C4-2B (cell line): ENCODE results near the gene ZNF492.

Source experiments
- CTCF ChIP-seq: fragments of 450-650 bp; conservative IDR thresholded peaks from 2 replicates; pipeline ENCODE4 v1.5.1; 2017; ENCODE audit warnings: mild to moderate bottlenecking
- ZFX ChIP-seq: fragments of 450-650 bp; IDR thresholded peaks from 2 replicates; pipeline ENCODE4 v1.6.1; 2017

GRCh38 chr19:22634450-22634827 lies 315 bp downstream of the ZNF492 start:
- no peak for TF ChIP-seq CTCF
- TF ChIP-seq ZFX = no peak
